NCI-H1092 (cell line): Measurements from ENCODE around the gene RBX1.
A peak's percentile ranks its signal among the peaks of the same experiment; 100 is the strongest.

Experiments
- DNase-seq: peaks from one replicate; lab custom pipeline; 2025; lab: John Stamatoyannopoulos, UW

The RBX1 gene

GRCh38 chr22:41022470-41023298, 71.5 kb downstream of the RBX1 start:
- DNase-seq, result peak; percentile 80
